Tibial nerve (tissue), 4 donors: ENCODE data around the gene SIPA1L2.

Experiments
- EP300 ChIP-seq, 2 donors: sonication (generic); formaldehyde crosslinking; IDR thresholded peaks; one replicate each; pipeline ENCODE4 v1.6.1; 2017; ENCODE audit warnings: antibody characterized with exemption in 2 of 2, mild to moderate bottlenecking in 1 of 2
- POLR2A ChIP-seq, 2 donors: fragments of 450-650 bp; IDR thresholded peaks; one replicate each; pipeline ENCODE4 v1.6.1; 2017; ENCODE audit warnings: antibody characterized with exemption in 2 of 2, mild to moderate bottlenecking in 2 of 2, moderate library complexity in 2 of 2
- TF ChIP-seq, protein P1 (sequence below), 5 experiments: fragments of 200-600 bp in 3 of 5; fragments of 450-650 bp in 2 of 5; sonication (generic) in 3 of 5; IDR thresholded peaks; one replicate each; pipeline ENCODE4 v1.5.1; 2016 to 2019; ENCODE audit warnings: antibody characterized with exemption in 5 of 5, mild to moderate bottlenecking in 3 of 5, moderate library complexity in 2 of 5

DNA sequence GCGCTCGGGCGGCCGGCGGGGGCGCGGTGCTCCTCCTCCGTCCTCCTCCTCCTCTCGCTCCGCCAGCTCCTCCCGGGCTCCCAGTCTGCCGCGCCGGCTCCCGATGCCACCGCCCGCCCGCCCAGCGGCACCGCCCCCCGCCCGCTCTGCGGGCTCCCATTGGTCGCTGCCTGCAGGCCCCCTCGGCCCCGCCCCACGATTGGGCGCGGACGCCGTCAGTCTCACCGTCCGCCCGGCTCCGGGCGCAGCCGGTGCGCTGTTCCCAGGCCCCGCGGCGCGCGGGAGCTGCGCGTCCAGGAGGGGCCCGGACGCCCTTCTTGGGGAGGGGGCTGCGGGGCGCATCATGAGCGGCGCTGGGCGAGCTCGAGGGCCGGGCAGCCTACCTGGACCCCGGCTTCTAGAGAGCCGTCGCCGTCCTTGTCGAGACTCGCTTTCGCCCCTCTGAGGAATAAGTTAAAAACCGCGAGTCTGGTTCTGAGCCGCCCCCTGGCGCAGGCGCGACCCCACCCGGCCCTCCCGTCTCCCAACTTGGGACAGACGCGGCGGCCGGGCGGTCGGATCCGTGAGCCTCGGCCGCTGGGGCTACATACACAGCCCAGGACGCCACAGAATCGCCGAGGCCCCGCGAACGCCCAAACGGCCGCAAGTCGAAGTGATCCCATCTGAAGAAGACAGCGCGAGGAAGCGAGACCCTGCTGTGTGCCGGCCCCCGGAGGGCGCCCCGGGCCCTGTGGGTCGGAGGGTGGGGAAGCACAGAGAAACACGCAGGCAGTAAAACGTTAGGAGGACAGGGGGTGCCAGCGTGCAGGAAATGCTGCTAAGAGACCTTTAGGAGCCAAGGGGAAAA, at the start of gene SIPA1L2:
- TF ChIP-seq POLR2A (IDR thresholded peaks at IDR 0.05) (peak; percentile 71 to 91), EP300 (IDR thresholded peaks at IDR 0.05) (peak in 1 of 2 donors; percentile 89)
- TF ChIP-seq, protein P1, sequence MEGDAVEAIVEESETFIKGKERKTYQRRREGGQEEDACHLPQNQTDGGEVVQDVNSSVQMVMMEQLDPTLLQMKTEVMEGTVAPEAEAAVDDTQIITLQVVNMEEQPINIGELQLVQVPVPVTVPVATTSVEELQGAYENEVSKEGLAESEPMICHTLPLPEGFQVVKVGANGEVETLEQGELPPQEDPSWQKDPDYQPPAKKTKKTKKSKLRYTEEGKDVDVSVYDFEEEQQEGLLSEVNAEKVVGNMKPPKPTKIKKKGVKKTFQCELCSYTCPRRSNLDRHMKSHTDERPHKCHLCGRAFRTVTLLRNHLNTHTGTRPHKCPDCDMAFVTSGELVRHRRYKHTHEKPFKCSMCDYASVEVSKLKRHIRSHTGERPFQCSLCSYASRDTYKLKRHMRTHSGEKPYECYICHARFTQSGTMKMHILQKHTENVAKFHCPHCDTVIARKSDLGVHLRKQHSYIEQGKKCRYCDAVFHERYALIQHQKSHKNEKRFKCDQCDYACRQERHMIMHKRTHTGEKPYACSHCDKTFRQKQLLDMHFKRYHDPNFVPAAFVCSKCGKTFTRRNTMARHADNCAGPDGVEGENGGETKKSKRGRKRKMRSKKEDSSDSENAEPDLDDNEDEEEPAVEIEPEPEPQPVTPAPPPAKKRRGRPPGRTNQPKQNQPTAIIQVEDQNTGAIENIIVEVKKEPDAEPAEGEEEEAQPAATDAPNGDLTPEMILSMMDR (IDR thresholded peaks at IDR 0.05) = peak in 4 of 5 experiments; percentile 57 to 71 (median 58)
